HUES64 (cell line): Measurements from ENCODE around the gene MAML3.

ENCODE experiments used
- H3K27ac ChIP-seq: 2 replicates; pipeline ENCODE4 v1.7.0; 2013; ENCODE audit warnings: low read depth, low read length, inconsistent platforms
- H3K27me3 ChIP-seq: 2 replicates; pipeline ENCODE4 v1.6.1; 2013; ENCODE audit warnings: mild to moderate bottlenecking, low read length; ENCODE audit not compliant: insufficient read depth
- H3K36me3 ChIP-seq: 2 replicates; pipeline ENCODE4 v1.6.1; 2013; ENCODE audit warnings: mild to moderate bottlenecking, low read length; ENCODE audit not compliant: insufficient read depth
- H3K4me1 ChIP-seq: 2 replicates; pipeline ENCODE4 v1.6.1; 2013; ENCODE audit warnings: mild to moderate bottlenecking, low read length, moderate library complexity; ENCODE audit not compliant: insufficient read depth
- H3K4me3 ChIP-seq: 2 replicates; pipeline ENCODE4 v1.5.1; 2013; ENCODE audit warnings: mild to moderate bottlenecking, low read length, moderate library complexity
- H3K9ac ChIP-seq: 2 replicates; pipeline ENCODE4 v1.6.1; 2013; ENCODE audit warnings: mild to moderate bottlenecking, low read depth, low read length
- H3K9me3 ChIP-seq: 2 replicates; pipeline ENCODE4 v1.6.1; 2013; ENCODE audit warnings: low read depth, low read length; ENCODE audit not compliant: insufficient read depth
- WGBS: fragments of 150-250, 120-280 bp; methylation state at CpG from one replicate; pipeline ENCODE4 v1.1.7; 2013; ENCODE audit warnings: missing lambda C conversion rate; 5-methylcytosine and 5-hydroxymethylcytosine counted together

MAML3 gene

GRCh38 chr4:139934708-139935195 lies 219.2 kb downstream of the MAML3 start:
- no peak overlapping the region for H3K9ac ChIP-seq
- no peaks in the 10 kb centered on the region for H3K27me3 ChIP-seq
- 94% methylated on average over 3 of the region's 3 CpGs for WGBS
- no peaks in the 10 kb centered on the region for H3K36me3 ChIP-seq
- no peaks in the 10 kb centered on the region for H3K9me3 ChIP-seq
- H3K4me3 ChIP-seq, result no peak overlapping the region
- no peak overlapping the region for H3K27ac ChIP-seq
- peaks cover 23% of the 10 kb centered on the region for H3K4me1 ChIP-seq

GRCh38 chr4:139934057-139934707 lies 219.8 kb downstream of the MAML3 start:
- Histone ChIP-seq H3K36me3 (no peaks in the 10 kb centered on the region), H3K4me1 (peaks cover 23% of the 10 kb centered on the region), H3K4me3 (no peak overlapping the region), H3K27ac (no peak overlapping the region), H3K27me3 (no peaks in the 10 kb centered on the region), H3K9ac (no peak overlapping the region), H3K9me3 (no peaks in the 10 kb centered on the region)
- 92% methylated on average over 10 of the region's 10 CpGs for whole genome bisulfite sequencing

- H3K4me3 ChIP-seq, result no peak overlapping the region
- no peaks in the 10 kb centered on the region for H3K36me3 ChIP-seq
- H3K9me3 ChIP-seq, result no peaks in the 10 kb centered on the region
- peaks cover 23% of the 10 kb centered on the region for H3K4me1 ChIP-seq
- H3K27ac ChIP-seq, result peak overlapping the region; percentile 32; the same call in 1 of the 2 replicates
- WGBS, result 74% methylated on average over 5 of the region's 5 CpGs
- no peaks in the 10 kb centered on the region for H3K27me3 ChIP-seq
- H3K9ac ChIP-seq, result no peak overlapping the region
Measured at GRCh38 chr4:139933541-139933940, 220.4 kb downstream of the MAML3 start.

- Histone ChIP-seq H3K4me1 (peaks cover 23% of the 10 kb centered on the region), H3K9me3 (no peaks in the 10 kb centered on the region), H3K36me3 (no peaks in the 10 kb centered on the region), H3K4me3 (no peak overlapping the region), H3K27me3 (no peaks in the 10 kb centered on the region), H3K27ac (peak overlapping the region; percentile 32; the same call in 1 of the 2 replicates), H3K9ac (no peak overlapping the region)
- WGBS, result 92% methylated on average over 6 of the region's 6 CpGs
Measured at GRCh38 chr4:139933104-139933503, 220.9 kb downstream of the MAML3 start.

- Histone ChIP-seq H3K4me3 (no peak overlapping the region), H3K4me1 (peaks cover 18% of the 10 kb centered on the region), H3K27me3 (peaks cover 13% of the 10 kb centered on the region; the same call in 1 of the 2 replicates), H3K9me3 (no peaks in the 10 kb centered on the region), H3K36me3 (no peaks in the 10 kb centered on the region), H3K27ac (no peak overlapping the region), H3K9ac (no peak overlapping the region)
- WGBS, result 94% methylated on average over 5 of the region's 5 CpGs
Measured at GRCh38 chr4:139924782-139925181, 229.2 kb downstream of the MAML3 start.

GRCh38 chr4:139922406-139923024 lies 231.5 kb downstream of the MAML3 start:
- Histone ChIP-seq H3K4me1 (peaks cover 30% of the 10 kb centered on the region), H3K27ac (no peak overlapping the region)

GRCh38 chr4:139921429-139922184 lies 232.4 kb downstream of the MAML3 start:
- 65% methylated on average over 11 of the region's 11 CpGs for WGBS
- Histone ChIP-seq H3K27me3 (peaks cover 13% of the 10 kb centered on the region; the same call in 1 of the 2 replicates), H3K27ac (no peak overlapping the region), H3K4me3 (no peak overlapping the region), H3K36me3 (no peaks in the 10 kb centered on the region), H3K4me1 (peaks cover 30% of the 10 kb centered on the region), H3K9ac (no peak overlapping the region), H3K9me3 (no peaks in the 10 kb centered on the region)

More at GRCh38 chr4:139922406-139923024, 231.5 kb downstream of the MAML3 start:
- H3K9ac ChIP-seq, result no peak overlapping the region
- no peaks in the 10 kb centered on the region for H3K9me3 ChIP-seq
- H3K27me3 ChIP-seq, result peaks cover 13% of the 10 kb centered on the region; the same call in 1 of the 2 replicates
- no peak overlapping the region for H3K4me3 ChIP-seq
- no peaks in the 10 kb centered on the region for H3K36me3 ChIP-seq
- WGBS, result 71% methylated on average over 6 of the region's 6 CpGs

- 87% methylated on average over 3 of the region's 3 CpGs for WGBS
- Histone ChIP-seq H3K27ac (no peak overlapping the region), H3K27me3 (peaks cover 13% of the 10 kb centered on the region; the same call in 1 of the 2 replicates), H3K36me3 (no peaks in the 10 kb centered on the region), H3K9ac (no peak overlapping the region), H3K4me3 (no peak overlapping the region), H3K9me3 (no peaks in the 10 kb centered on the region), H3K4me1 (peaks cover 30% of the 10 kb centered on the region)
Measured at GRCh38 chr4:139920486-139921002, 233.4 kb downstream of the MAML3 start.

GRCh38 chr4:139919521-139919920 lies 234.5 kb downstream of the MAML3 start:
- 48% methylated on average over 3 of the region's 3 CpGs for WGBS
- no peak overlapping the region for H3K27ac ChIP-seq
- H3K4me3 ChIP-seq, result no peak overlapping the region
- peaks cover 13% of the 10 kb centered on the region; the same call in 1 of the 2 replicates for H3K27me3 ChIP-seq
- H3K9me3 ChIP-seq, result no peaks in the 10 kb centered on the region
- no peak overlapping the region for H3K9ac ChIP-seq
- H3K36me3 ChIP-seq, result no peaks in the 10 kb centered on the region
- peaks cover 30% of the 10 kb centered on the region for H3K4me1 ChIP-seq

- Histone ChIP-seq H3K9ac (no peak overlapping the region), H3K4me3 (no peak overlapping the region), H3K9me3 (no peaks in the 10 kb centered on the region), H3K4me1 (peaks cover 30% of the 10 kb centered on the region), H3K27me3 (peaks cover 13% of the 10 kb centered on the region; the same call in 1 of the 2 replicates), H3K36me3 (no peaks in the 10 kb centered on the region), H3K27ac (no peak overlapping the region)
Measured at GRCh38 chr4:139919004-139919403, 235.0 kb downstream of the MAML3 start.

- WGBS, result 95% methylated on average over 7 of the region's 7 CpGs
Measured at GRCh38 chr4:139918591-139918990, 235.4 kb downstream of the MAML3 start.

More at GRCh38 chr4:139918591-139918990, 235.4 kb downstream of the MAML3 start:
- Histone ChIP-seq H3K36me3 (no peaks in the 10 kb centered on the region), H3K4me1 (peaks cover 30% of the 10 kb centered on the region), H3K27ac (no peak overlapping the region), H3K27me3 (peaks cover 13% of the 10 kb centered on the region; the same call in 1 of the 2 replicates), H3K4me3 (no peak overlapping the region), H3K9ac (no peak overlapping the region), H3K9me3 (no peaks in the 10 kb centered on the region)
